NB4 (cell line): Measurements from ENCODE around the gene PCOLCE2.
A peak's percentile ranks its signal among the peaks of the same experiment; 100 is the strongest.

Experiments used
- POLR2A ChIP-seq: IDR thresholded peaks from 2 replicates; pipeline ENCODE4 v1.6.1; 2011; ENCODE audit warnings: mild to moderate bottlenecking; ENCODE audit not compliant: insufficient read length; ENCODE audit errors: extremely low read depth
- TF ChIP-seq, protein P1 (sequence below): IDR thresholded peaks from one replicate; pipeline ENCODE4 v1.5.1; 2012; ENCODE audit warnings: low read depth, low read length
- TF ChIP-seq, protein P2 (sequence below): IDR thresholded peaks from 2 replicates; pipeline ENCODE4 v1.6.1; 2011; ENCODE audit warnings: low read depth, low read length

DNA sequence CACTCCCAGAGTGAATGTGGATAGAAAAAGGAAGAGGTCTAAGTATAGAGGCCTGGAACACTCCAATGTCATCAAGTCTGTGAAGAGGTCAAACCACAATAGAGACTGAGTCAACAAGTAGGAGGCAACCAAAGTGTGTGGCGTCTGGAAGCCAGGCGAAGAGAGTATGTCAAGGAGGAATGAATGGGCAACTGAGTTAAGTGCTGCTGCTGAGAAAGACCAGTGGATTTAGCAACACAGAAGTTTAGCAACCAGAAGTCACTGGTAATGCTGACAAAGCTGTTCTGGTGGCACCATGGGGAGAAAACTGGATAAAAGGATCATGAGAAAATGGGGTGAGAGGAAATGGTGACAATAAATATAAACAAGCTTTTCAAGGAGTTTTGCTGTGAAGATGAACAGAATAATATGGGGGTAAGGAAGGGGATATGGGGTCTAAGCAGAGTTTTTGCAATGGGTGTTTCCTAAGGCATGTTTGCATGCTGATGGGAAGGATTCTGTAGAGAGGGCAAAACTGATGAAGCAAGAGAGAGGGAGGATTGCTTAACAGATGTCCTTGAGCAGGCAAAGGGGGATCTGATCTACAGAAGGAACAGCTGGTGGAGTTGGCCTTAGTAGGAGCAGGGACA lies 38.4 kb downstream of the PCOLCE2 start:
- TF ChIP-seq POLR2A: no peak
- TF ChIP-seq, protein P1, sequence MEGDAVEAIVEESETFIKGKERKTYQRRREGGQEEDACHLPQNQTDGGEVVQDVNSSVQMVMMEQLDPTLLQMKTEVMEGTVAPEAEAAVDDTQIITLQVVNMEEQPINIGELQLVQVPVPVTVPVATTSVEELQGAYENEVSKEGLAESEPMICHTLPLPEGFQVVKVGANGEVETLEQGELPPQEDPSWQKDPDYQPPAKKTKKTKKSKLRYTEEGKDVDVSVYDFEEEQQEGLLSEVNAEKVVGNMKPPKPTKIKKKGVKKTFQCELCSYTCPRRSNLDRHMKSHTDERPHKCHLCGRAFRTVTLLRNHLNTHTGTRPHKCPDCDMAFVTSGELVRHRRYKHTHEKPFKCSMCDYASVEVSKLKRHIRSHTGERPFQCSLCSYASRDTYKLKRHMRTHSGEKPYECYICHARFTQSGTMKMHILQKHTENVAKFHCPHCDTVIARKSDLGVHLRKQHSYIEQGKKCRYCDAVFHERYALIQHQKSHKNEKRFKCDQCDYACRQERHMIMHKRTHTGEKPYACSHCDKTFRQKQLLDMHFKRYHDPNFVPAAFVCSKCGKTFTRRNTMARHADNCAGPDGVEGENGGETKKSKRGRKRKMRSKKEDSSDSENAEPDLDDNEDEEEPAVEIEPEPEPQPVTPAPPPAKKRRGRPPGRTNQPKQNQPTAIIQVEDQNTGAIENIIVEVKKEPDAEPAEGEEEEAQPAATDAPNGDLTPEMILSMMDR: no peak
- TF ChIP-seq, protein P2, sequence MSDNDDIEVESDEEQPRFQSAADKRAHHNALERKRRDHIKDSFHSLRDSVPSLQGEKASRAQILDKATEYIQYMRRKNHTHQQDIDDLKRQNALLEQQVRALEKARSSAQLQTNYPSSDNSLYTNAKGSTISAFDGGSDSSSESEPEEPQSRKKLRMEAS: peak; percentile 19
